HG02938 (cell line): ENCODE measurements around the gene SVIL.
"Not testable (repeated sequence)": the region's sequence is repeated elsewhere in the genome, so short reads cannot be mapped to it uniquely, and the experiment has no call there.

Experiments
- ATAC-seq: cut with Tn5 transposase; IDR thresholded peaks from one replicate; pipeline ENCODE4 v1.9.1; 2021; ENCODE audit warnings: mild to moderate bottlenecking, moderate library complexity; ENCODE audit not compliant: unreplicated experiment

The SVIL gene

GRCh38 chr10:29606693-29607092 is 28.1 kb downstream of the SVIL start:
- ATAC-seq, result not testable (repeated sequence)

GRCh38 chr10:29604291-29604825 is 30.4 kb downstream of the SVIL start:
- no peak for ATAC-seq

GRCh38 chr10:29603223-29603896 is 31.4 kb downstream of the SVIL start:
- ATAC-seq, result no peak

GRCh38 chr10:29600821-29601220 is 34.0 kb downstream of the SVIL start:
- ATAC-seq, result no peak

GRCh38 chr10:29600067-29600466 is 34.7 kb downstream of the SVIL start:
- ATAC-seq, result no peak

- ATAC-seq, result no peak
Observed at GRCh38 chr10:29598851-29599311, 35.9 kb downstream of the SVIL start.

- no peak for ATAC-seq
Observed at GRCh38 chr10:29596826-29597225, 37.9 kb downstream of the SVIL start.

GRCh38 chr10:29596356-29596755 is 38.4 kb downstream of the SVIL start:
- ATAC-seq, result no peak

- ATAC-seq, result no peak
Observed at GRCh38 chr10:29595636-29596225, 39.0 kb downstream of the SVIL start.

- no peak for ATAC-seq
Observed at GRCh38 chr10:29595146-29595545, 39.6 kb downstream of the SVIL start.

- ATAC-seq, result no peak
Observed at GRCh38 chr10:29591651-29591968, 43.2 kb downstream of the SVIL start.

GRCh38 chr10:29590915-29591650 is 43.7 kb downstream of the SVIL start:
- ATAC-seq, result no peak

GRCh38 chr10:29588629-29589421 is 45.9 kb downstream of the SVIL start:
- no peak for ATAC-seq

GRCh38 chr10:29587750-29588628 is 46.8 kb downstream of the SVIL start:
- ATAC-seq, result not testable (repeated sequence)

- ATAC-seq, result not testable (repeated sequence)
Observed at GRCh38 chr10:29587102-29587749, 47.5 kb downstream of the SVIL start.

GRCh38 chr10:29586509-29586908 is 48.3 kb downstream of the SVIL start:
- no peak for ATAC-seq

GRCh38 chr10:29585488-29585976 is 49.2 kb downstream of the SVIL start:
- ATAC-seq, result no peak

GRCh38 chr10:29584436-29584835 is 50.3 kb downstream of the SVIL start:
- ATAC-seq, result no peak

GRCh38 chr10:29583674-29584073 is 51.1 kb downstream of the SVIL start:
- no peak for ATAC-seq
